GM23338 (cell line): ENCODE results near the gene C8A. TPM values are rescaled to one million over a fixed set of nuclear protein-coding genes. Genes with fewer than 3 reads are reported as not detected.

Source experiments
- ATAC-seq: fragments of 200-7000 bp; cut with Tn5 transposase; 3 replicates; pipeline ENCODE4 v1.9.1; 2020
- DNase-seq: peaks from one replicate; pipeline ENCODE4 v3.0.0-alpha.2; 2015; ENCODE audit warnings: low spot score
- H2AFZ ChIP-seq: fragments of 200-600 bp; sonication (generic); 2 replicates; pipeline ENCODE4 v1.8.0; 2016; ENCODE audit warnings: antibody characterized with exemption, mild to moderate bottlenecking, moderate library complexity
- H3F3A ChIP-seq: fragments of 200-600 bp; sonication (generic); replicated peaks from 2 replicates; pipeline ENCODE4 v1.8.0; 2017; ENCODE audit warnings: antibody characterized with exemption, mixed run types, low read depth
- H3K27ac ChIP-seq: fragments of 200-600 bp; sonication (generic); 2 replicates; pipeline ENCODE4 v1.6.1; 2016; ENCODE audit warnings: low read depth
- H3K27me3 ChIP-seq: fragments of 200-600 bp; sonication (generic); 2 replicates; pipeline ENCODE4 v1.8.0; 2016; ENCODE audit warnings: mild to moderate bottlenecking, mixed run types, moderate library complexity; ENCODE audit not compliant: insufficient read depth
- H3K36me3 ChIP-seq: fragments of 200-600 bp; sonication (generic); 2 replicates; pipeline ENCODE4 v1.8.0; 2016; ENCODE audit warnings: mild to moderate bottlenecking; ENCODE audit not compliant: insufficient read depth
- H3K4me1 ChIP-seq: fragments of 200-600 bp; sonication (generic); 2 replicates; pipeline ENCODE4 v1.8.0; 2016; ENCODE audit warnings: mild to moderate bottlenecking, moderate library complexity; ENCODE audit not compliant: insufficient read depth
- H3K4me2 ChIP-seq: fragments of 200-600 bp; sonication (generic); 2 replicates; pipeline ENCODE4 v1.7.1; 2017; ENCODE audit warnings: mixed run types
- H3K4me3 ChIP-seq: fragments of 200-600 bp; sonication (generic); 2 replicates; pipeline ENCODE4 v1.6.1; 2016; ENCODE audit warnings: mixed run types
- H3K79me2 ChIP-seq: fragments of 200-600 bp; sonication (generic); replicated peaks from 2 replicates; pipeline ENCODE4 v1.8.0; 2017; ENCODE audit warnings: mild to moderate bottlenecking; ENCODE audit not compliant: insufficient read depth
- H3K9me2 ChIP-seq: fragments of 200-600 bp; sonication (generic); 2 replicates; pipeline ENCODE4 v1.8.0; 2017; ENCODE audit not compliant: insufficient read depth
- H4K20me1 ChIP-seq: fragments of 200-600 bp; sonication (generic); replicated peaks from 2 replicates; pipeline ENCODE4 v1.8.0; 2017; ENCODE audit warnings: mild to moderate bottlenecking; ENCODE audit not compliant: insufficient read depth
- H3K27ac Mint-ChIP-seq: 2 replicates; pipeline ENCODE4 v1.8.0; 2020; ENCODE audit warnings: inconsistent platforms, mild to moderate bottlenecking, moderate library complexity, mixed read lengths
- H3K27me3 Mint-ChIP-seq: 3 replicates; pipeline ENCODE4 v1.8.0; 2022; ENCODE audit warnings: low read depth, mild to moderate bottlenecking, moderate library complexity, mixed read lengths, inconsistent platforms; ENCODE audit not compliant: insufficient read depth, poor library complexity
- H3K36me3 Mint-ChIP-seq: 3 replicates; pipeline ENCODE4 v1.8.0; 2021; ENCODE audit warnings: low read depth, mild to moderate bottlenecking, inconsistent platforms, moderate library complexity, mixed read lengths
- H3K4me1 Mint-ChIP-seq: 3 replicates; pipeline ENCODE4 v1.8.0; 2020; ENCODE audit warnings: mild to moderate bottlenecking, inconsistent platforms, mixed read lengths
- H3K4me3 Mint-ChIP-seq: 3 replicates; pipeline ENCODE4 v1.8.0; 2021; ENCODE audit warnings: moderate library complexity, mild to moderate bottlenecking, inconsistent platforms, mixed read lengths
- H3K9me3 Mint-ChIP-seq: 3 replicates; pipeline ENCODE4 v1.8.0; 2020; ENCODE audit warnings: moderate library complexity, mild to moderate bottlenecking, inconsistent platforms, mixed read lengths
- CREB1 ChIP-seq: fragments of 250-450 bp; sonication (Bioruptor Pico); IDR thresholded peaks from 2 replicates; pipeline ENCODE4 v1.5.0; 2020; ENCODE audit warnings: low read depth, mild to moderate bottlenecking, moderate library complexity
- EZH2 ChIP-seq: fragments of 200-600 bp; sonication (generic); IDR thresholded peaks from one replicate; pipeline ENCODE4 v1.8.0; 2017; ENCODE audit warnings: antibody characterized with exemption, mild to moderate bottlenecking, low read depth; ENCODE audit not compliant: unreplicated experiment
- EZH2phosphoT487 ChIP-seq: fragments of 200-600 bp; sonication (generic); IDR thresholded peaks from one replicate; pipeline ENCODE4 v1.8.1; 2018; ENCODE audit warnings: antibody characterized with exemption; ENCODE audit not compliant: unreplicated experiment
- JUNB ChIP-seq: IDR thresholded peaks from one replicate; pipeline ENCODE4 v1.6.1; 2016; ENCODE audit warnings: antibody characterized with exemption; ENCODE audit not compliant: unreplicated experiment
- NANOG ChIP-seq: IDR thresholded peaks from 2 replicates; pipeline ENCODE4 v1.6.1; 2016; ENCODE audit warnings: antibody characterized with exemption, borderline replicate concordance
- REST ChIP-seq: IDR thresholded peaks from one replicate; pipeline ENCODE4 v1.6.1; 2018; ENCODE audit warnings: antibody characterized with exemption; ENCODE audit not compliant: unreplicated experiment
- STAT1 ChIP-seq: IDR thresholded peaks from one replicate; pipeline ENCODE4 v1.6.1; 2016; ENCODE audit warnings: antibody characterized with exemption; ENCODE audit not compliant: unreplicated experiment
- ZNF114 ChIP-seq: fragments of 250-450 bp; sonication (Bioruptor Pico); IDR thresholded peaks from 2 replicates; pipeline ENCODE4 v1.5.0; 2020; ENCODE audit warnings: mild to moderate bottlenecking, moderate library complexity
- ZNF331 ChIP-seq: fragments of 250-450 bp; sonication (Bioruptor Pico); IDR thresholded peaks from 2 replicates; pipeline ENCODE4 v1.5.0; 2020; ENCODE audit warnings: low read depth, mild to moderate bottlenecking, moderate library complexity
- ZNF462 ChIP-seq: fragments of 250-450 bp; sonication (Bioruptor Pico); IDR thresholded peaks from 2 replicates; pipeline ENCODE4 v1.5.0; 2020; ENCODE audit warnings: mild to moderate bottlenecking, moderate library complexity
- polyA plus RNA-seq: library from polyadenylated mRNA; unstranded; fragments of >200 nt; fragmentation: Nextera tagmentation; extraction: Ambion mirVana; gene quantifications from 2 replicates; pipeline ENCODE4 v1.2.1, GENCODE V29; 2016
- total RNA-seq: library from RNA; depleted of rRNA; stranded (reverse); fragments of >200 nt; shearing (Covaris generic); gene quantifications from 2 replicates; pipeline ENCODE4 v1.2.3, GENCODE V29; 2014

Gene C8A
- total and polyA plus RNA-seq, 2 experiments from 2014 or later, result not detected

GRCh38 chr1:56925193-56925592, 70.6 kb downstream of the C8A start (continued):
- TF ChIP-seq REST, result no peak
- TF ChIP-seq ZNF331 (CRISPR knock-in tag), result no peak
- no peak for TF ChIP-seq ZNF114
- TF ChIP-seq EZH2phosphoT487, result no peak
- TF ChIP-seq NANOG, result no peak
- no peak for TF ChIP-seq ZNF462

- Histone ChIP-seq H3K36me3 (no peaks in the 10 kb centered on the region), H3K27me3 (no peaks in the 10 kb centered on the region), H2AFZ (no peak overlapping the region), H4K20me1 (no peaks in the 10 kb centered on the region), H3K79me2 (no peaks in the 10 kb centered on the region), H3K4me2 (no peak overlapping the region), H3K9me2 (no peaks in the 10 kb centered on the region), H3K4me3 (no peak overlapping the region), H3F3A (no peaks in the 10 kb centered on the region), H3K27ac (no peak overlapping the region), H3K4me1 (0 out of 2 replicates have a peak, but pooled peaks cover 15% of the 10 kb centered on the region)
- ATAC-seq (no peak), DNase-seq (no peak)
- Mint-ChIP-seq H3K4me3 (no peak overlapping the region), H3K27ac (no peak overlapping the region), H3K9me3 (no peaks in the 10 kb centered on the region), H3K36me3 (no peaks in the 10 kb centered on the region), H3K27me3 (peaks cover 1% of the 10 kb centered on the region), H3K4me1 (peaks cover 17% of the 10 kb centered on the region)
- TF ChIP-seq CREB1 (CRISPR knock-in tag) (no peak), ZNF114 (no peak), EZH2phosphoT487 (no peak), REST (no peak), EZH2 (no peak), ZNF331 (CRISPR knock-in tag) (no peak), NANOG (no peak), JUNB (no peak), STAT1 (no peak)
These were observed 72.6 kb downstream of the C8A start for GRCh38 chr1:56927171-56927570.
